ENCODE measurements around the gene PGS1.

The PGS1 gene

DNA sequence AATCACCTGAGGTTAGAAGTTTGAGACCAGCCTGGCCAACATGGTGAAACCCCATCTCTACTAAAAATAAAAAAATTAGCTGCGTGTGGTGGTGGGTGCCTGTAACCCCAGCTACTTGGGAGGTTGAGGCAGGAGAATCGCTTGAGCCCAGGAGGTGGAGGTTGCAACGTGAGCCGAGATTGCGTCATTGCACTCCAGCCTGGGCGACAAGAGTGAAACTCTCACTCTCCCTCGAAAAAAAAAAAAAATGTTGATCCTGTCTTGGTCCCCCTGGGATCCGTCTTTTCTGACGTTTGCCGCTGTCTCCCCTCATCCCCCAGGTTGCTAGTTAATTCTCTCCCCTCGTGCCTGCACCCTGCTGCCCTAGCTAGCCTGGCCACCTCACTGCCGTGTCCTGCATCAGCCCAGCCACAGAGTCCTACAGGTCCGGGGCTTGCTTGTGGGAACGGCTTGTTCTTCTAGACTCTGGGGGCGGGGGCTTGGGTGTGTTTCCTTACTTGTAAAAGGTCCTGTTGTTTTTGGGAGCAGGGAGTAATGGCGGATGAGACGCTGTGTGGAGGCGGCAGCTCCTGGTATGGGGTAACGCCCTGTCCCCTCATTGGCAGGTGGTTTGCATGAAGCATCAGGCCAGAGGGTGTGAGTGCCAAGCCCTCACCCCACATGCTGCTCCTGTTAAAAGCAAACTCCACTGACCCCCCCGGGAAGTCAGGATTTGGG lies 44.6 kb downstream of the PGS1 start:
- TF ChIP-seq CREB1 (IDR thresholded peaks at IDR 0.05; ENCODE audit: low read depth): no peak
- no peak for TF ChIP-seq NFIC (IDR thresholded peaks at IDR 0.05)
- TF ChIP-seq RAD21 (IDR thresholded peaks at IDR 0.05; ENCODE audit: low read depth): no peak
- TF ChIP-seq TAF1 (IDR thresholded peaks at IDR 0.05; ENCODE audit: low read depth): no peak
- no peak for TF ChIP-seq YY1 (IDR thresholded peaks at IDR 0.05; ENCODE audit: low read depth)

DNA sequence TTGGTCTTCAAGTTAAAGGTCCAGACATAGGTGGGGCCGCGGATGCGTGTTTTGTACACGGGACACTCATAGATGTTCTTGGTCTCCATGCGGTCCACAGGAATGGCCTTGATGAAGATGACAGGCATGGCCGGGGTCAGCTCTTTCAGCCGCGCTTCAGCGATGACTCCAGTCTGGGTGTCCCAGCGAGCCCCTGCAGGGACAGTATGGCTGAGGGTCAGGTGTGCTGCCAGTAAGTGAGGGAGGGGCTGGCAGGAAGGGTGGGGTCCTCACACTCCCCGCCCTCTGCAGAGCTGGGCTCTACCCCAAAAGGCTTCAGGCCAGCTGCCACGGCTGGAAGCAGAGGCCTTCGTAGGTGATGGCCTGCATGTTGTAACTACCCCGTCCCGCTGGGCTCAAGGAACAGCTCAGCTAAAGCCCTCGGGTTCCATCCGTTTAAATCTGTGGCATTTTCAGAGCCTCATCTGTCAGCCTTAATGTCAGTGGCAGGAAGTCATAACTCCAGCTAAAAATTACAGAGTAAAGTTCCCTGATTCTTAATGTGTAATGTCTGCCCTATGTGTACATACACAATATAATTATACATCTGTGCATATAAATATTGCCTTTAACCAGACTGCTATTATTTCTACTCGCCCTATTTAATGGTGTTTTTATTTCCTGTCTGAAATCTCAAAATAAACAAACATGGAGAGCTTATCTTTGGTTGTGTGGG lies 45.7 kb downstream of the PGS1 start:
- no peak for TF ChIP-seq CREB1 (IDR thresholded peaks at IDR 0.05; ENCODE audit: low read depth)
- TF ChIP-seq TAF1 (IDR thresholded peaks at IDR 0.05; ENCODE audit: low read depth): no peak
- no peak for TF ChIP-seq ZBTB7A (IDR thresholded peaks at IDR 0.05; ENCODE audit: low read depth)
- TF ChIP-seq TCF12 (IDR thresholded peaks at IDR 0.05; ENCODE audit: low read depth): no peak
- TF ChIP-seq EGR1 (IDR thresholded peaks at IDR 0.05): no peak
- TF ChIP-seq TEAD4 (IDR thresholded peaks at IDR 0.05): no peak
- TF ChIP-seq, protein P1, sequence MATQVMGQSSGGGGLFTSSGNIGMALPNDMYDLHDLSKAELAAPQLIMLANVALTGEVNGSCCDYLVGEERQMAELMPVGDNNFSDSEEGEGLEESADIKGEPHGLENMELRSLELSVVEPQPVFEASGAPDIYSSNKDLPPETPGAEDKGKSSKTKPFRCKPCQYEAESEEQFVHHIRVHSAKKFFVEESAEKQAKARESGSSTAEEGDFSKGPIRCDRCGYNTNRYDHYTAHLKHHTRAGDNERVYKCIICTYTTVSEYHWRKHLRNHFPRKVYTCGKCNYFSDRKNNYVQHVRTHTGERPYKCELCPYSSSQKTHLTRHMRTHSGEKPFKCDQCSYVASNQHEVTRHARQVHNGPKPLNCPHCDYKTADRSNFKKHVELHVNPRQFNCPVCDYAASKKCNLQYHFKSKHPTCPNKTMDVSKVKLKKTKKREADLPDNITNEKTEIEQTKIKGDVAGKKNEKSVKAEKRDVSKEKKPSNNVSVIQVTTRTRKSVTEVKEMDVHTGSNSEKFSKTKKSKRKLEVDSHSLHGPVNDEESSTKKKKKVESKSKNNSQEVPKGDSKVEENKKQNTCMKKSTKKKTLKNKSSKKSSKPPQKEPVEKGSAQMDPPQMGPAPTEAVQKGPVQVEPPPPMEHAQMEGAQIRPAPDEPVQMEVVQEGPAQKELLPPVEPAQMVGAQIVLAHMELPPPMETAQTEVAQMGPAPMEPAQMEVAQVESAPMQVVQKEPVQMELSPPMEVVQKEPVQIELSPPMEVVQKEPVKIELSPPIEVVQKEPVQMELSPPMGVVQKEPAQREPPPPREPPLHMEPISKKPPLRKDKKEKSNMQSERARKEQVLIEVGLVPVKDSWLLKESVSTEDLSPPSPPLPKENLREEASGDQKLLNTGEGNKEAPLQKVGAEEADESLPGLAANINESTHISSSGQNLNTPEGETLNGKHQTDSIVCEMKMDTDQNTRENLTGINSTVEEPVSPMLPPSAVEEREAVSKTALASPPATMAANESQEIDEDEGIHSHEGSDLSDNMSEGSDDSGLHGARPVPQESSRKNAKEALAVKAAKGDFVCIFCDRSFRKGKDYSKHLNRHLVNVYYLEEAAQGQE (IDR thresholded peaks at IDR 0.05; ENCODE audit: low read depth): no peak
- TF ChIP-seq FOXM1 (IDR thresholded peaks at IDR 0.05; ENCODE audit: borderline replicate concordance, low read depth): no peak
- TF ChIP-seq CEBPB (IDR thresholded peaks at IDR 0.05): no peak
- TF ChIP-seq, protein P2, sequence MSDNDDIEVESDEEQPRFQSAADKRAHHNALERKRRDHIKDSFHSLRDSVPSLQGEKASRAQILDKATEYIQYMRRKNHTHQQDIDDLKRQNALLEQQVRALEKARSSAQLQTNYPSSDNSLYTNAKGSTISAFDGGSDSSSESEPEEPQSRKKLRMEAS (IDR thresholded peaks at IDR 0.05): no peak
- no peak for TF ChIP-seq YY1 (IDR thresholded peaks at IDR 0.05; ENCODE audit: low read depth)
- no peak for TF ChIP-seq NFIC (IDR thresholded peaks at IDR 0.05)
- TF ChIP-seq RAD21 (IDR thresholded peaks at IDR 0.05; ENCODE audit: low read depth): no peak

DNA sequence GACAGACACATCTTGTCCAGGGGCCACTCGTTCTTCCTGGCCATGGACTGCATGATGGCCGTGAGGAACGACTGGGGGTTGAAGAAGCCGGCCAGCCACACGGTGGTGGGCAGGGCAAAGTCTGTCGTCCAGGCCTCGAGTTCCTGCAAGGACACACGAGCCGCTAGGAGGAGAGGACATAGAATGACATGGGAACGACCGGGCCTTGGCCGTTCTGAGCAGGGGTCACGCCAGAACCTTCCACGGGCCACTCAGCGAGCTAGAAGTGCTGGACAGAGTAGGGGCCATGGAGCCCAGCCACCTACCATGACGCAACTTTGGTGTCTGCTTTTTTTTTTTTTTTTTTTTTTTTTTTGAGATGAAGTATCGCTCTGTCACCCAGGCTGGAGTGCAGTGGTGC lies 47.0 kb downstream of the PGS1 start:
- no peak for TF ChIP-seq EGR1 (IDR thresholded peaks at IDR 0.05)
- no peak for TF ChIP-seq FOXM1 (IDR thresholded peaks at IDR 0.05; ENCODE audit: borderline replicate concordance, low read depth)
- TF ChIP-seq, protein P2 (IDR thresholded peaks at IDR 0.05): no peak
- TF ChIP-seq NFIC (IDR thresholded peaks at IDR 0.05): no peak
- TF ChIP-seq TCF12 (IDR thresholded peaks at IDR 0.05; ENCODE audit: low read depth): no peak
- TF ChIP-seq TAF1 (IDR thresholded peaks at IDR 0.05; ENCODE audit: low read depth): no peak
- no peak for TF ChIP-seq TEAD4 (IDR thresholded peaks at IDR 0.05)
- TF ChIP-seq, protein P1 (IDR thresholded peaks at IDR 0.05; ENCODE audit: low read depth): no peak
- TF ChIP-seq CREB1 (IDR thresholded peaks at IDR 0.05; ENCODE audit: low read depth): no peak
- no peak for TF ChIP-seq ZBTB7A (IDR thresholded peaks at IDR 0.05; ENCODE audit: low read depth)
- no peak for TF ChIP-seq YY1 (IDR thresholded peaks at IDR 0.05; ENCODE audit: low read depth)
- TF ChIP-seq, protein P3, sequence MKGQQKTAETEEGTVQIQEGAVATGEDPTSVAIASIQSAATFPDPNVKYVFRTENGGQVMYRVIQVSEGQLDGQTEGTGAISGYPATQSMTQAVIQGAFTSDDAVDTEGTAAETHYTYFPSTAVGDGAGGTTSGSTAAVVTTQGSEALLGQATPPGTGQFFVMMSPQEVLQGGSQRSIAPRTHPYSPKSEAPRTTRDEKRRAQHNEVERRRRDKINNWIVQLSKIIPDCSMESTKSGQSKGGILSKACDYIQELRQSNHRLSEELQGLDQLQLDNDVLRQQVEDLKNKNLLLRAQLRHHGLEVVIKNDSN (IDR thresholded peaks at IDR 0.05): no peak
- TF ChIP-seq EP300 (IDR thresholded peaks at IDR 0.05; ENCODE audit: borderline replicate concordance): no peak
- no peak for TF ChIP-seq CEBPB (IDR thresholded peaks at IDR 0.05)
- TF ChIP-seq RAD21 (IDR thresholded peaks at IDR 0.05; ENCODE audit: low read depth): no peak

DNA sequence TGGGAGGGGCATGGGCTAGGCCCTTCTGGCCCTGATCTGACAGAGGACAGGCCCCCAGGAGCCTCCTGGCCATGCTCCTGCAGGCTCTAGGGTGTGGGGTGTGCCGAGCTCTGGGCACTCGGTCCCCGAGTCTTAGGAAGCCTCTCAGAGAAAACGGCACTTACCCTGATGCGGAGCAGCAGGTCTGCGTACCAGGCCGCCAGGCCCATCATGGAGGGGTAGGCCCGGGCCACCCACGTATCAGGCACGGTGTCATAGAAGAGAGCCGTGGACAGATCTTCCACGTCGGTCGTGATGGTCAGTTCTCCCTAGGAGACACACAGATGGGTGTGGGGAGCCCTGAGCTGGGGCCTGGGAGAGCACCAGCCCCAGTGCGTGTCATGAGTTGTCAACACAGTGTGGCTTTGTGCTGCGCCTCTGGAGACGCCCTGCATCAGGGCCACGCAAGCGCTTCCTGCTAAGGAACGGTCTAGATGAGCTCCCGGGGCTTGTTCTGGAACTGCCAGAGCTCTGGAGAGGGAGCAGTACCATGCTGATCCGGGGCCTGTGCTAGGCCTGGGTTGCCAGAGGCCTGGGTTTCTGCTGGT lies 47.9 kb downstream of the PGS1 start:
- TF ChIP-seq, protein P1 (IDR thresholded peaks at IDR 0.05; ENCODE audit: low read depth): no peak
- TF ChIP-seq RAD21 (IDR thresholded peaks at IDR 0.05; ENCODE audit: low read depth): no peak
- no peak for TF ChIP-seq TAF1 (IDR thresholded peaks at IDR 0.05; ENCODE audit: low read depth)
- TF ChIP-seq TCF12 (IDR thresholded peaks at IDR 0.05; ENCODE audit: low read depth): no peak
- TF ChIP-seq NFIC (IDR thresholded peaks at IDR 0.05): no peak
- no peak for TF ChIP-seq ZBTB7A (IDR thresholded peaks at IDR 0.05; ENCODE audit: low read depth)
- TF ChIP-seq CEBPB (IDR thresholded peaks at IDR 0.05): no peak
- TF ChIP-seq EGR1 (IDR thresholded peaks at IDR 0.05): no peak
- TF ChIP-seq EP300 (IDR thresholded peaks at IDR 0.05; ENCODE audit: borderline replicate concordance): no peak
- no peak for TF ChIP-seq TEAD4 (IDR thresholded peaks at IDR 0.05)
- TF ChIP-seq, protein P2 (IDR thresholded peaks at IDR 0.05): no peak
- no peak for TF ChIP-seq CREB1 (IDR thresholded peaks at IDR 0.05; ENCODE audit: low read depth)
- TF ChIP-seq FOXM1 (IDR thresholded peaks at IDR 0.05; ENCODE audit: borderline replicate concordance, low read depth): no peak
- no peak for TF ChIP-seq YY1 (IDR thresholded peaks at IDR 0.05; ENCODE audit: low read depth)
- TF ChIP-seq, protein P3 (IDR thresholded peaks at IDR 0.05): no peak
